Thymus (tissue), 11 donors: ENCODE results near the gene LYPD3. TPM values are rescaled to one million over a fixed set of nuclear protein-coding genes. Genes with fewer than 3 reads are reported as not detected.
A peak's percentile ranks its signal among the peaks of the same experiment; 100 is the strongest.

ENCODE experiments used
- DNase-seq, 9 donors: peaks; one replicate each; pipeline ENCODE4 v3.0.0-alpha.2; 2013; ENCODE audit warnings: low spot score in 9 of 9, low read depth in 6 of 9, missing footprints in 1 of 9
- H3K27ac ChIP-seq, 2 donors: one replicate each; pipeline ENCODE4 v1.5.1; 2013; ENCODE audit warnings: control low read depth in 1 of 2, low read depth in 1 of 2, low read length in 1 of 2, mild to moderate bottlenecking in 1 of 2, moderate library complexity in 1 of 2
- H3K27me3 ChIP-seq, 2 donors: one replicate each; pipeline ENCODE4 v1.5.1; 2013; ENCODE audit warnings: low read length in 1 of 2; ENCODE audit not compliant: control insufficient read depth in 2 of 2, insufficient read depth in 1 of 2
- H3K36me3 ChIP-seq, 2 donors: one replicate each; pipeline ENCODE4 v1.5.1; 2013; ENCODE audit warnings: low read length in 1 of 2, mild to moderate bottlenecking in 1 of 2, moderate library complexity in 1 of 2; ENCODE audit not compliant: control insufficient read depth in 2 of 2, insufficient read depth in 2 of 2
- H3K4me1 ChIP-seq, 2 donors: one replicate each; pipeline ENCODE4 v1.5.1; 2013; ENCODE audit warnings: low read length in 2 of 2; ENCODE audit not compliant: control insufficient read depth in 2 of 2, insufficient read depth in 2 of 2
- H3K4me3 ChIP-seq, 2 donors: one replicate each; pipeline ENCODE4 v1.5.1; 2013; ENCODE audit warnings: low read length in 2 of 2, control low read depth in 1 of 2, mild to moderate bottlenecking in 1 of 2
- H3K9me3 ChIP-seq, 2 donors: one replicate each; pipeline ENCODE4 v1.5.1; 2013; ENCODE audit warnings: low read length in 1 of 2, mild to moderate bottlenecking in 1 of 2; ENCODE audit not compliant: control insufficient read depth in 2 of 2, insufficient read depth in 1 of 2
- WGBS: extraction: QIAGEN DNeasy Blood & Tissue Kit; methylation state at CpG from one replicate; pipeline ENCODE4 v1.1.7; 2013; 5-methylcytosine and 5-hydroxymethylcytosine counted together
- polyA plus RNA-seq: library from polyadenylated mRNA; stranded (reverse); fragments of 200-250 nt; gene quantifications from one replicate; pipeline ENCODE4 v1.2.3, GENCODE V29; 2013
- total RNA-seq: library from RNA; stranded (reverse); fragments of 120-200 nt; gene quantifications from one replicate; pipeline ENCODE4 v1.2.4, GENCODE V29; 2013
- donor health status: healthy.

The LYPD3 gene
- total and polyA plus RNA-seq, 2 donors, result 3.0 to 34.2 TPM

GRCh38 chr19:43469160-43469480 is 3.7 kb upstream of the LYPD3 start:
- 80% methylated on average over 1 of the region's 1 CpG for WGBS
- peak in 7 of 9 donors; percentile 37 to 84 (median 62) for DNase-seq
- no peaks in the 10 kb centered on the region for H3K36me3 ChIP-seq
- H3K27me3 ChIP-seq, result peaks cover 4 to 20% of the 10 kb centered on the region in 2 donors
- H3K4me1 ChIP-seq, result peaks cover 27 to 41% of the 10 kb centered on the region in 2 donors
- H3K4me3 ChIP-seq, result no peak overlapping the region
- no peaks in the 10 kb centered on the region for H3K9me3 ChIP-seq
- peak overlapping the region; percentile 78 to 85 for H3K27ac ChIP-seq

DNA sequence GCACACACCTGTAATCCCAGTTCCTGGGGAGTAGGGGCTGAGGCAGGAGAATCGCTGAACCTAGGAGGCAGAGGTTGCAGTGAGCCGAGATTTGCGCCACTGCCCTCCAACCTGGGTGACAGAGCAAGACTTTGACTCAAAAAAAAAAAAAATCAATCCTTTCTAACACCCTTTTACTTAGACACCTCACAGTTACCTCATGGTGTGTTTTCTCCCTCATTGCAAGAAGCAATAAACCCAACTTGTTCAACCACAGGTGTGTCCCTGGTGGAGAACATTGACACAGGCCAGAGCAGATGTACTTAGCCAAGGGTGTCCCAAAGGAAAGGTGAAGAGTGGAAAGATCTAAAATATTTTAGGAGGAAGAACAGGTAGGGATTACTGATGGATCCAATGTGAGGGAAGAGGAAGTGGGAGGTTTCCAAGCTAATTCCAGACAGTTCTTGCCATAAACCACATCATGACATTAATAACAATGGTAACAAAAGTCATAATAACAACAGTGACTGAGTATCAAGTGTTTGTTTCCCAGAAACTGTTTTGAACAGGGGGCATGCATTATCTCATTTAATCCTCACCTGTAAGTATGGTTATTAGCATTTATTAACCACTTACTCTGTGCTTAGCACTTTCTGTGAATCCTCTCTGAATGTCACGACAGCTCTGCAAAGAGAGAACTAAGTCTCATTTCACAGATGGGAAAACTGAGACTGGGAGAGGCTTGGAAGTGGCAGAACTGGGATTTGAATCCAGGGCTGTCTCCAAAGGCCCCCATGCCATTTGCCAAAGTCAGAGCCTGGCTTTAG is 3.1 kb upstream of the LYPD3 start:
- 95% methylated on average over 4 of the region's 4 CpGs for WGBS
- Histone ChIP-seq H3K27ac (peak overlapping the region; percentile 78 to 85), H3K4me3 (no peak overlapping the region), H3K4me1 (peaks cover 27 to 46% of the 10 kb centered on the region in 2 donors), H3K36me3 (no peaks in the 10 kb centered on the region), H3K9me3 (no peaks in the 10 kb centered on the region), H3K27me3 (peaks cover 4 to 25% of the 10 kb centered on the region in 2 donors)
- DNase-seq, result no peak

DNA sequence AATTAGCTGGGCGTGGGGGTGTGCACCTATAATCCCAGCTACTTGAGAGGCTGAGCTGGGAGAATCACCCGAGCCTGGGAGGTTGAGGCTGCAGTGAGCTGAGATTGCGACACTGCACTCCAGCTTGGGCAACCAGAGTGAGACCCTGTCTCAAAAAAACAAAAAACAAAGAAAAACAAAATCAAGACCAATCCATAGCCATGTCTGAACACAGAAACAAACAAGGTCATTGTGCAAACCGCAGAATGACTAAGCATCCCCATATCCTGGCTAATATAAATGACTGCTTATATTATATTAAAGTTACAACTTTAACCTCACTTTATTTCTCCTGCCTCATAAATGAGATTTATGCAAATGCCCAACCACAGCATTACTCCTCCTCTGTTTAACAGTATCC is 2.3 kb upstream of the LYPD3 start:
- Histone ChIP-seq H3K4me1 (peaks cover 27 to 52% of the 10 kb centered on the region in 2 donors), H3K4me3 (no peak overlapping the region), H3K9me3 (no peaks in the 10 kb centered on the region), H3K36me3 (no peaks in the 10 kb centered on the region), H3K27me3 (peaks cover 4 to 28% of the 10 kb centered on the region in 2 donors), H3K27ac (no peak overlapping the region)
- WGBS, result 72% methylated on average over 4 of the region's 4 CpGs
- no peak for DNase-seq

DNA sequence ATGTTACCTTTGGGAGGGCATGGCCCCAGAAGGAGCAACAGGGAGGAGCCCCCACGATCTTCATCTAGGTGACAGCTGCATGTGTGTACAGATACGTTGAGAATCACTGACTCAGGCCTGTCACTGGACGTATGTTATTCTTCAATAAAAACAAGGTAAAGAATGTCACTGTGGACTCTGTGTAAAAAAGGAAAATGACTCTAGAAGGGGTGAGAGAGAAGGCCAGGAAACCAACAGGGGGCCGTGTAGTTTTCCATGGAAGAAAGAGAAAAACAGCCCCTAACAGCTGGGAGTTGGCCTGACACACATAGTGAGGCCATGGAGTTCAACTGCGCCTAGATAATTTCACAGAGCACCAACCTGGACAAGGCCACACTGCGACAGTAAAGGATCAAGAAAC is 1.9 kb upstream of the LYPD3 start:
- Histone ChIP-seq H3K4me1 (peaks cover 27 to 53% of the 10 kb centered on the region in 2 donors), H3K4me3 (no peak overlapping the region), H3K27me3 (peaks cover 4 to 31% of the 10 kb centered on the region in 2 donors), H3K36me3 (no peaks in the 10 kb centered on the region), H3K9me3 (no peaks in the 10 kb centered on the region), H3K27ac (no peak overlapping the region)
- 91% methylated on average over 6 of the region's 6 CpGs for WGBS
- DNase-seq, result no peak

DNA sequence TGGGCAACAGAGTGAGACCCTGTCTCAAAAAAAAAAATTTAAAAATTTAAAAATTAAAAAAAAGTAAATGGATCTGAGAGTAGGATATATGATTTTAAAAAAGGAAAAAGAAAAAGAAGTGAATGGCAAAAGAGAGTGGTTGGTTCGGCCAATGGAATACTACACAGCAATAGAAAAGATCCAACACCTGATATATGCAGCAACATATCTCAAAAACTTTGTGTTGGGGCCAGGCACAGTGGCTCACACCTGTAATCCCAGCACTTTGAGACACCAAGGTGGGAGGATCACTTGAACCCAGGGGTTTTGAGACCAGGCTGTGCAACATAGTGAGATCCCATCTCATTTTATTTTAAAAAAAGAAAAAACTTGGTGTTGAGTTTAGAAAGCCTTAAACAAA is 1.4 kb upstream of the LYPD3 start:
- H3K4me1 ChIP-seq, result peaks cover 27 to 53% of the 10 kb centered on the region in 2 donors
- H3K4me3 ChIP-seq, result no peak overlapping the region
- H3K27ac ChIP-seq, result no peak overlapping the region
- no peaks in the 10 kb centered on the region for H3K9me3 ChIP-seq
- H3K27me3 ChIP-seq, result peaks cover 4 to 34% of the 10 kb centered on the region in 2 donors
- 97% methylated on average over 1 of the region's 1 CpG for WGBS
- DNase-seq, result no peak
- H3K36me3 ChIP-seq, result no peaks in the 10 kb centered on the region

- 13% methylated on average over 33 of the region's 33 CpGs for WGBS
- peaks cover 4 to 40% of the 10 kb centered on the region in 2 donors for H3K27me3 ChIP-seq
- H3K9me3 ChIP-seq, result no peaks in the 10 kb centered on the region
- no peaks in the 10 kb centered on the region for H3K36me3 ChIP-seq
- peak overlapping the region; percentile 88 to 93 for H3K27ac ChIP-seq
- peak overlapping the region; percentile 65 to 83 for H3K4me3 ChIP-seq
- peak in 1 of 9 donors; percentile 60 for DNase-seq
- H3K4me1 ChIP-seq, result peaks cover 22 to 37% of the 10 kb centered on the region in 2 donors
Measured at GRCh38 chr19:43464134-43464775, 1.2 kb downstream of the LYPD3 start.

DNA sequence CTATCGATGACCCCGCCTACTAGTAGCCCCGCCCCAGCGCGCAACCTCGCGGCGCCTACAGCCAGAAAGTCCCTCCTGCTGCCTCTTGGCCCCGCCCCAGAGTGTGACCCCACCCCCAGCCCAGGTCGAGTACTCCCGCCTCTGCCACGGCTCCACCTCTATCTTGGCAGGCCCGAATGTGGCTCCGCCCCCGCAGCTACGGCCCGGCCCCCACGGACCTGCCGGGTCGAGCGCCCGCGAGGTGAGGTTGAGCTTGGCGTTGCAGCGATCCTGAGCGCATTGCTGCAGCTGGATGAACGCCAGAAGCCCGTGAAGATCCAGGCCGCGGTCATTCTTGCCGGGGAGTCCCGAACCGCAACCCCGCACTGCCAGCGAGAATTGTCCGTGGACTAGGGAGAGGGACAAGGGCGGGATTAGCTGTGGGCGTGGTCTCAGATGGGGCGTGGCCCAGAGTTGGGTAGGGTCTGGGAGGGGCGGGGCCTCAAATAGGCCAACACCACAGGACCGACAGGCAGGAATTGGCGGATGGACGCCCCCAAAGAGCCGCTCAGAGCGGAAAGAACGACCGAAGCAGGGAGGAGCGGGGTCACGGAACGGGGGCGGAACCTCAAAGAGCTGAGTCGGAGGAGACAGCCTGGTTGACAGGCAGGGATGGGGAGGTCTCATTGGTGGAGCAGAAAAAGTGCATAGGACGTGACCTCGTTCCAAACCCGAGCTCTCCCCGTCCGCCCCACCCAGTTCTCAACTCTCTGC is 1.9 kb downstream of the LYPD3 start:
- Histone ChIP-seq H3K27me3 (peaks cover 4 to 40% of the 10 kb centered on the region in 2 donors), H3K27ac (peak overlapping the region; percentile 88 to 93), H3K4me1 (peaks cover 15 to 30% of the 10 kb centered on the region in 2 donors), H3K36me3 (no peaks in the 10 kb centered on the region), H3K4me3 (peak overlapping the region; percentile 65 to 83), H3K9me3 (no peaks in the 10 kb centered on the region)
- DNase-seq, result peak; percentile 86 to 97 (median 93)
- under 1% methylated on average over 57 of the region's 57 CpGs for WGBS

DNA sequence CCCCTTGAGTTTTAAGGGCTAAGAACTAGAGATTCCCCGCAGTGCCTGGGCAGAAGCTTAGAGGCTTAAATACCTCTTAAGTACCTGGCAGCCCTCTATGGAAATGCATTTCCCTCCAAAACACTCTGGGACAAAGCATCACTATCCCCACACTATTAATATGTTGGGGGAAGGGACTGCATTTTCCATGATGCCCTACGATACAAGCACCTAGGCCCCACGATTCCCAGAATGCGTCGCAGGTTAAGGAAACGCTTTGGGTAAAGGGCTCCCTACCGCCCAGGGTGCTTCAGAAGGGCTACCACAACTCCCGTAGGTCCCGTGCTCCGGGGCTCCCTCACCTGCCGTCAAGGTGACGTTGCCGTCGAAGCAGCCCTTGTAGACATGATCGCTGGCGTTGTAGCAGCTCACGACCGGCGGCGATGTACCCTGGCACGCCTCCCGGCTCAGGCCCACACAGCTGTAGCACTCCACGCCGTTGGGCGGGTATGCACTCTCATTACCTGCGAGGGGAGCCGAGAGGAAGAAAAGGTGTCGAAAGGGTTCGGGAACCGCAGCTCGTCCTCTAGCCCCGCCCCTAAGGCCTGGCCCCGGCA is 2.5 kb downstream of the LYPD3 start:
- 15% methylated on average over 33 of the region's 33 CpGs for WGBS
- Histone ChIP-seq H3K27me3 (peaks cover 4 to 40% of the 10 kb centered on the region in 2 donors), H3K36me3 (no peaks in the 10 kb centered on the region), H3K4me3 (peak overlapping the region; percentile 46 to 83), H3K9me3 (no peaks in the 10 kb centered on the region), H3K4me1 (peaks cover 11 to 24% of the 10 kb centered on the region in 2 donors), H3K27ac (peak overlapping the region; percentile 8 to 70)
- no peak for DNase-seq
